ENCODE results near the gene DNAI1. TPM values are rescaled to one million over a fixed set of nuclear protein-coding genes. Genes with fewer than 3 reads are reported as not detected.

DNAI1 gene
- total and polyA plus RNA-seq, 2 of the 4 experiments (the other 2 are of a cell fraction): not detected

GRCh38 chr9:34564617-34565016, 106.0 kb downstream of the DNAI1 start:
- Histone ChIP-seq H3K56ac (ENCODE audit: extremely low read depth, insufficient read depth, low read length) (no peak overlapping the region), H3K9me3 (ENCODE audit: control insufficient read depth, insufficient read depth, low read length) (peaks cover 3% of the 10 kb centered on the region; the same call in 1 of the 2 replicates), H3K79me1 (ENCODE audit: low read depth in 1 of 2, low read length in 2 of 2) (no peaks in the 10 kb centered on the region), H2BK120ac (ENCODE audit: low read depth, low read length) (no peak overlapping the region), H3K14ac (replicated peaks; ENCODE audit: low read depth, low read length) (no peak overlapping the region), H3K36me3 (ENCODE audit: control insufficient read depth, insufficient read depth, low read length) (no peaks in the 10 kb centered on the region), H3K9ac (ENCODE audit: low read depth, low read length) (no peak overlapping the region), H4K8ac (ENCODE audit: low read depth in 2 of 2, low read length in 2 of 2) (no peak overlapping the region), H3K27me3 (ENCODE audit: control insufficient read depth, insufficient read depth, low read length) (peaks cover 65% of the 10 kb centered on the region), H4K20me1 (ENCODE audit: insufficient read depth, low read length) (no peaks in the 10 kb centered on the region), H4K5ac (ENCODE audit: low read depth, low read length) (no peak overlapping the region), H2BK15ac (ENCODE audit: low read depth, low read length) (no peak overlapping the region), H2AFZ (replicated peaks; ENCODE audit: low read length, poor library complexity) (no peak overlapping the region), H2AK9ac (replicated peaks; ENCODE audit: low read depth, low read length, poor library complexity) (no peak overlapping the region), H3K4ac (ENCODE audit: low read depth, low read length) (no peak overlapping the region), H3K4me2 (ENCODE audit: low read depth, low read length) (no peak overlapping the region), H3K9me1 (ENCODE audit: insufficient read depth, low read length) (no peaks in the 10 kb centered on the region), H4K91ac (ENCODE audit: insufficient read depth, low read depth, low read length) (no peak overlapping the region), H2BK5ac (ENCODE audit: low read depth, low read length, poor library complexity, severe bottlenecking) (no peak overlapping the region), H3K27ac (ENCODE audit: insufficient read depth, low read length) (no peak overlapping the region), H2BK20ac (ENCODE audit: low read depth, low read length) (no peak overlapping the region), H2AK5ac (ENCODE audit: low read depth, low read length) (no peak overlapping the region), H3K18ac (ENCODE audit: low read depth, low read length) (no peak overlapping the region), H3K23ac (ENCODE audit: low read depth, low read length) (no peak overlapping the region), H3K4me1 (ENCODE audit: control insufficient read depth, insufficient read depth, low read length) (peaks cover 6% of the 10 kb centered on the region; the same call in 1 of the 2 replicates), H3K4me3 (ENCODE audit: insufficient read depth, low read depth, low read length) (no peak overlapping the region)
- ATAC-seq (ENCODE audit: low read depth) (no peak), DNase-seq (no peak)
- TF ChIP-seq RAD21 (IDR thresholded peaks at IDR 0.05; ENCODE audit: low read length) (no peak), MAZ (IDR thresholded peaks at IDR 0.05; ENCODE audit: borderline replicate concordance, low read depth, low read length) (no peak), MXI1 (IDR thresholded peaks at IDR 0.05; ENCODE audit: borderline replicate concordance, low read depth, low read length) (no peak), CTCF (conservative IDR thresholded peaks at IDR 0.05; ENCODE audit: low read depth, low read length) (no peak), NFE2L2 (IDR thresholded peaks at IDR 0.05; ENCODE audit: low read depth, low read length) (no peak), RCOR1 (IDR thresholded peaks at IDR 0.05; ENCODE audit: insufficient replicate concordance, low read length) (no peak), BHLHE40 (IDR thresholded peaks at IDR 0.05; ENCODE audit: low read depth, low read length) (no peak), CHD1 (IDR thresholded peaks at IDR 0.05; ENCODE audit: low read depth, low read length) (no peak), POLR2A (IDR thresholded peaks at IDR 0.05; ENCODE audit: low read depth, low read length) (no peak), RFX5 (IDR thresholded peaks at IDR 0.05; ENCODE audit: low read depth, low read length) (no peak), FOS (IDR thresholded peaks at IDR 0.05; ENCODE audit: low read depth, low read length) (no peak), MAFK (IDR thresholded peaks at IDR 0.05; ENCODE audit: low read depth, low read length) (no peak), CEBPB (IDR thresholded peaks at IDR 0.05; ENCODE audit: low read depth, low read length) (no peak), SMC3 (IDR thresholded peaks at IDR 0.05; ENCODE audit: low read depth, low read length) (no peak)
- TF ChIP-seq, protein P1, sequence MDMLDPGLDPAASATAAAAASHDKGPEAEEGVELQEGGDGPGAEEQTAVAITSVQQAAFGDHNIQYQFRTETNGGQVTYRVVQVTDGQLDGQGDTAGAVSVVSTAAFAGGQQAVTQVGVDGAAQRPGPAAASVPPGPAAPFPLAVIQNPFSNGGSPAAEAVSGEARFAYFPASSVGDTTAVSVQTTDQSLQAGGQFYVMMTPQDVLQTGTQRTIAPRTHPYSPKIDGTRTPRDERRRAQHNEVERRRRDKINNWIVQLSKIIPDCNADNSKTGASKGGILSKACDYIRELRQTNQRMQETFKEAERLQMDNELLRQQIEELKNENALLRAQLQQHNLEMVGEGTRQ (IDR thresholded peaks at IDR 0.05; ENCODE audit: low read depth, low read length): no peak
- ChIA-PET CTCF (no interaction called here), POLR2A (ENCODE audit: unreplicated experiment) (no interaction called here)
- intact Hi-C loops (cut with micrococcal nuclease) (no loop called here), in situ Hi-C loops (cut with MboI; ENCODE audit: low sequenced_read_pairs) (no loop called here), dilution Hi-C loops (cut with HindIII; ENCODE audit: low sequenced_read_pairs, unreplicated experiment) (no loop called here)
- BruUV-seq (replicated peaks): no TSS peak
- 82% methylated on average over 9 of the region's 16 CpGs; no CpG with 5 or more reads in 1 of the 2 experiments for WGBS, 2 experiments (ENCODE audit: extremely low coverage in 2 of 2, insufficient read length in 1 of 2)

Measured in IMR-90 (cell line).